Osteocyte (in vitro differentiated cells): ENCODE results near the gene VPS13D. TPM values are rescaled to one million over a fixed set of nuclear protein-coding genes. Genes with fewer than 3 reads are reported as not detected.
A peak's percentile ranks its signal among the peaks of the same experiment; 100 is the strongest.

Source experiments
- DNase-seq: peaks from one replicate; pipeline ENCODE4 v3.0.0; 2021; ENCODE audit warnings: mixed read lengths; ENCODE audit not compliant: unreplicated experiment; ENCODE audit errors: extremely low spot score
- H3K27ac Mint-ChIP-seq: one replicate; pipeline ENCODE4 v1.8.0; 2021; ENCODE audit warnings: mild to moderate bottlenecking, mixed read lengths; ENCODE audit not compliant: unreplicated experiment
- H3K27me3 Mint-ChIP-seq: one replicate; pipeline ENCODE4 v1.8.0; 2021; ENCODE audit warnings: mixed read lengths; ENCODE audit not compliant: unreplicated experiment
- H3K36me3 Mint-ChIP-seq: one replicate; pipeline ENCODE4 v1.8.0; 2021; ENCODE audit warnings: mixed read lengths; ENCODE audit not compliant: unreplicated experiment
- H3K4me1 Mint-ChIP-seq: one replicate; pipeline ENCODE4 v1.8.0; 2021; ENCODE audit warnings: mixed read lengths; ENCODE audit not compliant: unreplicated experiment
- H3K4me3 Mint-ChIP-seq: one replicate; pipeline ENCODE4 v1.8.0; 2021; ENCODE audit warnings: mild to moderate bottlenecking, moderate library complexity, mixed read lengths; ENCODE audit not compliant: unreplicated experiment
- H3K9me3 Mint-ChIP-seq: one replicate; pipeline ENCODE4 v1.8.0; 2021; ENCODE audit warnings: mixed read lengths; ENCODE audit not compliant: unreplicated experiment
- CTCF ChIP-seq: fragments of 200-600 bp; sonication (generic); IDR thresholded peaks from 2 replicates; pipeline ENCODE4 v1.5.0; 2021; ENCODE audit warnings: antibody characterized with exemption, mild to moderate bottlenecking, moderate library complexity
- total RNA-seq: library from RNA; stranded (reverse); gene quantifications from 2 replicates; pipeline ENCODE4 v1.2.1, GENCODE V29; 2021

Gene VPS13D
- total RNA-seq, 1 donor from 2014 or later: 41.1 TPM

GRCh38 chr1:12507631-12508030 is 277.8 kb downstream of the VPS13D start:
- no peak overlapping the region for H3K27ac Mint-ChIP-seq
- peaks cover 4% of the 10 kb centered on the region for H3K4me1 Mint-ChIP-seq
- no peak overlapping the region for H3K4me3 Mint-ChIP-seq
- TF ChIP-seq CTCF: no peak
- H3K9me3 Mint-ChIP-seq: no peaks in the 10 kb centered on the region
- DNase-seq: no peak
- peaks cover 31% of the 10 kb centered on the region for H3K36me3 Mint-ChIP-seq
- no peaks in the 10 kb centered on the region for H3K27me3 Mint-ChIP-seq

- Mint-ChIP-seq H3K27ac (no peak overlapping the region), H3K9me3 (no peaks in the 10 kb centered on the region), H3K4me3 (no peak overlapping the region), H3K36me3 (peaks cover 28% of the 10 kb centered on the region), H3K27me3 (no peaks in the 10 kb centered on the region), H3K4me1 (peaks cover 4% of the 10 kb centered on the region)
- DNase-seq: no peak
- TF ChIP-seq CTCF: no peak
Observed at GRCh38 chr1:12508849-12509248, 279.0 kb downstream of the VPS13D start.

- no peaks in the 10 kb centered on the region for H3K9me3 Mint-ChIP-seq
- H3K4me3 Mint-ChIP-seq: no peak overlapping the region
- TF ChIP-seq CTCF: no peak
- peaks cover 4% of the 10 kb centered on the region for H3K4me1 Mint-ChIP-seq
- no peak for DNase-seq
- H3K36me3 Mint-ChIP-seq: peaks cover 23% of the 10 kb centered on the region
- H3K27ac Mint-ChIP-seq: no peak overlapping the region
- H3K27me3 Mint-ChIP-seq: no peaks in the 10 kb centered on the region
Observed at GRCh38 chr1:12511128-12511484, 281.3 kb downstream of the VPS13D start.

- peaks cover 18% of the 10 kb centered on the region for H3K36me3 Mint-ChIP-seq
- DNase-seq: no peak
- H3K4me3 Mint-ChIP-seq: no peak overlapping the region
- no peaks in the 10 kb centered on the region for H3K9me3 Mint-ChIP-seq
- peaks cover 4% of the 10 kb centered on the region for H3K4me1 Mint-ChIP-seq
- H3K27ac Mint-ChIP-seq: peak overlapping the region; percentile 31
- no peaks in the 10 kb centered on the region for H3K27me3 Mint-ChIP-seq
- no peak for TF ChIP-seq CTCF
Observed at GRCh38 chr1:12511516-12512468, 282.0 kb downstream of the VPS13D start.

- DNase-seq: no peak
- H3K36me3 Mint-ChIP-seq: peaks cover 16% of the 10 kb centered on the region
- H3K9me3 Mint-ChIP-seq: no peaks in the 10 kb centered on the region
- no peak for TF ChIP-seq CTCF
- no peak overlapping the region for H3K27ac Mint-ChIP-seq
- H3K4me3 Mint-ChIP-seq: no peak overlapping the region
- H3K27me3 Mint-ChIP-seq: no peaks in the 10 kb centered on the region
- peaks cover 4% of the 10 kb centered on the region for H3K4me1 Mint-ChIP-seq
Observed at GRCh38 chr1:12513181-12513580, 283.4 kb downstream of the VPS13D start.
